GM18519 (cell line): ENCODE measurements around the gene MAF.

Experiments
- ATAC-seq: cut with Tn5 transposase; IDR thresholded peaks from one replicate; pipeline ENCODE4 v1.9.1; 2021; ENCODE audit warnings: mild to moderate bottlenecking, moderate library complexity; ENCODE audit not compliant: unreplicated experiment, low FRiP score

Gene MAF

GRCh38 chr16:79593074-79593531, 7.4 kb downstream of the MAF start:
- no peak for ATAC-seq

GRCh38 chr16:79592186-79592585, 8.4 kb downstream of the MAF start:
- ATAC-seq, result no peak

GRCh38 chr16:79589601-79590102, 10.9 kb downstream of the MAF start:
- no peak for ATAC-seq

- no peak for ATAC-seq
Observed at GRCh38 chr16:79587897-79588296, 12.6 kb downstream of the MAF start.

GRCh38 chr16:79587296-79587695, 13.2 kb downstream of the MAF start:
- no peak for ATAC-seq

GRCh38 chr16:79582789-79583188, 17.7 kb downstream of the MAF start:
- no peak for ATAC-seq

- ATAC-seq, result no peak
Observed at GRCh38 chr16:79580453-79581191, 19.9 kb downstream of the MAF start.

- no peak for ATAC-seq
Observed at GRCh38 chr16:79576602-79577001, 23.9 kb downstream of the MAF start.

GRCh38 chr16:79573884-79574283, 26.7 kb downstream of the MAF start:
- ATAC-seq, result no peak

- ATAC-seq, result no peak
Observed at GRCh38 chr16:79573071-79573470, 27.5 kb downstream of the MAF start.

- ATAC-seq, result no peak
Observed at GRCh38 chr16:79571903-79572535, 28.5 kb downstream of the MAF start.

- ATAC-seq, result no peak
Observed at GRCh38 chr16:79571065-79571902, 29.3 kb downstream of the MAF start.

- no peak for ATAC-seq
Observed at GRCh38 chr16:79564671-79565107, 35.8 kb downstream of the MAF start.

GRCh38 chr16:79563921-79564320, 36.6 kb downstream of the MAF start:
- no peak for ATAC-seq

- ATAC-seq, result no peak
Observed at GRCh38 chr16:79562166-79562823, 38.2 kb downstream of the MAF start.

GRCh38 chr16:79561729-79562128, 38.8 kb downstream of the MAF start:
- no peak for ATAC-seq

GRCh38 chr16:79560923-79561322, 39.6 kb downstream of the MAF start:
- ATAC-seq, result no peak

- ATAC-seq, result no peak
Observed at GRCh38 chr16:79560318-79560717, 40.2 kb downstream of the MAF start.

- no peak for ATAC-seq
Observed at GRCh38 chr16:79559532-79559931, 41.0 kb downstream of the MAF start.

GRCh38 chr16:79557421-79557820, 43.1 kb downstream of the MAF start:
- no peak for ATAC-seq
